IMR-90 (cell line): ENCODE data around the gene SIGLEC15. TPM values are rescaled to one million over a fixed set of nuclear protein-coding genes. Genes with fewer than 3 reads are reported as not detected.

Experiments used
- ATAC-seq: fragments of 200-7000 bp; cut with Tn5 transposase; 2 replicates; pipeline ENCODE4 v1.9.1; 2020; ENCODE audit warnings: low read depth, mild to moderate bottlenecking, moderate library complexity
- BruUV-seq: library from RNA; stranded (reverse); fragments of 400-500 nt; replicated peaks from 2 replicates; lab custom pipeline; 2021; lab: Mats Ljungman, UMichigan
- CTCF ChIA-PET: fragments of 300-600 bp; formaldehyde crosslinking; extraction: SDS; loops from one replicate; lab custom pipeline; 2021; ENCODE audit warnings: antibody characterized with exemption; lab: Yijun Ruan, JAX
- POLR2A ChIA-PET: fragments of 300-600 bp; sonication (Branson Sonifier 250); formaldehyde crosslinking; loops from one replicate; lab custom pipeline; 2022; ENCODE audit warnings: antibody characterized with exemption; ENCODE audit not compliant: unreplicated experiment; lab: Charles Lee
- DNase-seq: peaks from one replicate; pipeline ENCODE4 v3.0.0; 2013
- H2AFZ ChIP-seq: replicated peaks from 2 replicates; pipeline ENCODE3; 2013; ENCODE audit warnings: low read length, mild to moderate bottlenecking; ENCODE audit not compliant: poor library complexity
- H2AK5ac ChIP-seq: 2 replicates; pipeline ENCODE4 v1.6.1; 2013; ENCODE audit warnings: low read depth, low read length, inconsistent platforms
- H2AK9ac ChIP-seq: replicated peaks from 2 replicates; pipeline ENCODE3; 2013; ENCODE audit warnings: mild to moderate bottlenecking, low read depth, low read length, moderate library complexity; ENCODE audit not compliant: poor library complexity
- H2BK120ac ChIP-seq: 2 replicates; pipeline ENCODE4 v1.6.1; 2013; ENCODE audit warnings: low read depth, low read length, inconsistent platforms
- H2BK15ac ChIP-seq: 3 replicates; pipeline ENCODE4 v1.6.1; 2013; ENCODE audit warnings: low read depth, low read length, inconsistent platforms
- H2BK20ac ChIP-seq: 2 replicates; pipeline ENCODE4 v1.6.1; 2013; ENCODE audit warnings: low read depth, mild to moderate bottlenecking, inconsistent platforms, low read length, moderate library complexity
- H2BK5ac ChIP-seq: 2 replicates; pipeline ENCODE4 v1.6.1; 2013; ENCODE audit warnings: mild to moderate bottlenecking, low read depth, low read length, inconsistent platforms; ENCODE audit not compliant: poor library complexity, severe bottlenecking
- H3K14ac ChIP-seq: replicated peaks from 2 replicates; pipeline ENCODE4 v1.6.1; 2013; ENCODE audit warnings: low read depth, low read length, inconsistent platforms
- H3K18ac ChIP-seq: 2 replicates; pipeline ENCODE4 v1.6.1; 2013; ENCODE audit warnings: low read depth, low read length, control low read depth
- H3K23ac ChIP-seq: 2 replicates; pipeline ENCODE4 v1.6.1; 2013; ENCODE audit warnings: low read depth, low read length, inconsistent platforms
- H3K27ac ChIP-seq: 2 replicates; pipeline ENCODE4 v1.5.1; 2013; ENCODE audit warnings: mild to moderate bottlenecking, control low read depth, low read length; ENCODE audit not compliant: insufficient read depth
- H3K27me3 ChIP-seq: 2 replicates; pipeline ENCODE4 v1.6.1; 2013; ENCODE audit warnings: low read length; ENCODE audit not compliant: control insufficient read depth, insufficient read depth
- H3K36me3 ChIP-seq: 2 replicates; pipeline ENCODE4 v1.6.1; 2013; ENCODE audit warnings: low read length, mixed read lengths; ENCODE audit not compliant: control insufficient read depth, insufficient read depth
- H3K4ac ChIP-seq: 2 replicates; pipeline ENCODE4 v1.6.1; 2013; ENCODE audit warnings: low read depth, low read length, inconsistent platforms
- H3K4me1 ChIP-seq: 2 replicates; pipeline ENCODE4 v1.6.1; 2013; ENCODE audit warnings: low read length, mixed read lengths; ENCODE audit not compliant: control insufficient read depth, insufficient read depth
- H3K4me2 ChIP-seq: 2 replicates; pipeline ENCODE4 v1.6.1; 2013; ENCODE audit warnings: low read depth, mild to moderate bottlenecking, control low read depth, low read length, moderate library complexity
- H3K4me3 ChIP-seq: 2 replicates; pipeline ENCODE4 v1.5.1; 2013; ENCODE audit warnings: low read depth, mild to moderate bottlenecking, control low read depth, low read length, moderate library complexity; ENCODE audit not compliant: insufficient read depth
- H3K56ac ChIP-seq: 2 replicates; pipeline ENCODE4 v1.6.1; 2013; ENCODE audit warnings: low read length, inconsistent platforms; ENCODE audit not compliant: insufficient read depth; ENCODE audit errors: extremely low read depth
- H3K79me1 ChIP-seq, 2 experiments: 2 replicates each; pipeline ENCODE4 v1.6.1; 2013; ENCODE audit warnings: low read length in 2 of 2, inconsistent platforms in 1 of 2, low read depth in 1 of 2
- H3K9ac ChIP-seq: 2 replicates; pipeline ENCODE4 v1.6.1; 2013; ENCODE audit warnings: low read depth, low read length, control low read depth
- H3K9me1 ChIP-seq: 2 replicates; pipeline ENCODE4 v1.6.1; 2013; ENCODE audit warnings: low read length, inconsistent platforms; ENCODE audit not compliant: insufficient read depth
- H3K9me3 ChIP-seq: 2 replicates; pipeline ENCODE4 v1.6.1; 2013; ENCODE audit warnings: low read length; ENCODE audit not compliant: control insufficient read depth, insufficient read depth
- H4K20me1 ChIP-seq: 2 replicates; pipeline ENCODE4 v1.6.1; 2013; ENCODE audit warnings: low read length, inconsistent platforms; ENCODE audit not compliant: insufficient read depth
- H4K5ac ChIP-seq: 2 replicates; pipeline ENCODE4 v1.6.1; 2013; ENCODE audit warnings: mild to moderate bottlenecking, low read depth, low read length, control low read depth
- H4K8ac ChIP-seq, 2 experiments: 2 replicates each; pipeline ENCODE4 v1.6.1; 2013; ENCODE audit warnings: low read depth in 2 of 2, low read length in 2 of 2, control low read depth in 1 of 2, inconsistent platforms in 1 of 2
- H4K91ac ChIP-seq: 2 replicates; pipeline ENCODE4 v1.6.1; 2013; ENCODE audit warnings: low read depth, low read length, inconsistent platforms; ENCODE audit not compliant: insufficient read depth
- FOS ChIP-seq: fragments of 150-350 bp; IDR thresholded peaks from 2 replicates; pipeline ENCODE4 v1.6.1; 2016; ENCODE audit warnings: low read depth, low read length
- RAD21 ChIP-seq: IDR thresholded peaks from 2 replicates; pipeline ENCODE4 v1.6.1; 2012; ENCODE audit warnings: low read length, improper control_type of control experiment
- RCOR1 ChIP-seq: IDR thresholded peaks from 2 replicates; pipeline ENCODE4 v1.6.1; 2012; ENCODE audit warnings: mild to moderate bottlenecking, low read length, improper control_type of control experiment; ENCODE audit not compliant: insufficient replicate concordance
- SMC3 ChIP-seq: fragments of 150-350 bp; IDR thresholded peaks from 2 replicates; pipeline ENCODE4 v1.6.1; 2016; ENCODE audit warnings: low read depth, mild to moderate bottlenecking, antibody characterized with exemption, low read length, moderate library complexity
- WGBS, 2 experiments: methylation state at CpG; one replicate each; pipeline versions ENCODE4 v1.1.5 to v1.1.7; 2013; ENCODE audit warnings: missing lambda C conversion rate in 2 of 2; ENCODE audit not compliant: insufficient read length in 1 of 2; ENCODE audit errors: extremely low coverage in 2 of 2; 5-methylcytosine and 5-hydroxymethylcytosine counted together
- dilution Hi-C: fragments of 300-500 bp; cut with HindIII; formaldehyde crosslinking; loops from one replicate; pipeline ENCODE4 v1.14.3; 2018; ENCODE audit warnings: low sequenced_read_pairs; ENCODE audit not compliant: unreplicated experiment
- in situ Hi-C: fragments of 300-500 bp; cut with MboI; formaldehyde crosslinking; loops from 3 replicates; pipeline ENCODE4 v1.14.3; 2019; ENCODE audit warnings: low sequenced_read_pairs, inconsistent platforms, mixed read lengths
- intact Hi-C: fragments of 100-400 bp; cut with micrococcal nuclease; formaldehyde crosslinking; loops from 2 replicates; pipeline ENCODE4 v1.10.0; 2022
- polyA plus RNA-seq, 3 experiments: library from polyadenylated mRNA; depleted of rRNA; stranded (reverse); fragments of >200 nt; gene quantifications; 2 replicates each; pipeline ENCODE4 v1.2.3, GENCODE V29; 2012; ENCODE audit warnings: low replicate concordance in 1 of 3
- total RNA-seq: library from RNA; depleted of rRNA; stranded (reverse); fragments of >200 nt; gene quantifications from 2 replicates; pipeline ENCODE4 v1.2.3, GENCODE V29; 2012
- TF ChIP-seq, protein P1 (sequence below): fragments of 150-350 bp; IDR thresholded peaks from 2 replicates; pipeline ENCODE4 v1.6.1; 2017; ENCODE audit warnings: mild to moderate bottlenecking, antibody characterized with exemption, low read length, low read depth

Gene SIGLEC15
- total and polyA plus RNA-seq, 2 of the 4 experiments (the other 2 are of a cell fraction): 1.1 to 1.8 TPM

DNA sequence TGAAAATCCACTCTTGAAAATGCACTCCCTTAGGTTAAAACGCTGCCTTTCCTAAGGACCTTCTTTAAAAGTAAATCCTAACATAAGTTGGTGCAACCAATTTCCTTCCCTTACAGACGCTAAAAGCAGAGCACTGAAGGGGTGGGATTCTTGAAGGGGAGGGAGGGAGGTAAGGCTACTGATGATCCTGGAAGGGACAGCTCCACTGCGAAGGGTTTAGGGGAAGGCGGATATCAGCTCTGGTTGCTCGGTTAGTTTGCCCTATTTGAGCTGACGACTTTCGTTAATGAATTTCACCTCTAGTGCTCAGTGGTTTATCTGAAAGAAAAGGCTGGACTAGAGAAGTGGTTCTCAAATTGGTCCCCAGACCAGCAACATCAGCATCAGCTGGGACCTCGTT, 49.7 kb upstream of the SIGLEC15 start:
- Histone ChIP-seq H3K27ac (peak overlapping the region; percentile 80), H3K9ac (peak overlapping the region; percentile 59), H2AFZ (peak overlapping the region; percentile 92)

More for the DNA sequence above, 49.7 kb upstream of the SIGLEC15 start:
- WGBS, 2 experiments: 59% methylated on average over 3 of the region's 8 CpGs; no CpG with 5 or more reads in 1 of the 2 experiments
- peaks cover 0 to 8% of the 10 kb centered on the region in 2 experiments; a peak in 1 of 4 replicates for H3K79me1 ChIP-seq
- in situ Hi-C loops: no loop called here
- H3K27me3 ChIP-seq: no peaks in the 10 kb centered on the region
- DNase-seq: no peak
- H3K56ac ChIP-seq: peak overlapping the region; percentile 13; the same call in 1 of the 2 replicates
- H4K8ac ChIP-seq: peak overlapping the region; percentile 81 to 97
- ChIA-PET CTCF (no interaction called here), POLR2A (no interaction called here)
- TF ChIP-seq RCOR1 (no peak), SMC3 (no peak), RAD21 (no peak), FOS (no peak)
- TF ChIP-seq, protein P1, sequence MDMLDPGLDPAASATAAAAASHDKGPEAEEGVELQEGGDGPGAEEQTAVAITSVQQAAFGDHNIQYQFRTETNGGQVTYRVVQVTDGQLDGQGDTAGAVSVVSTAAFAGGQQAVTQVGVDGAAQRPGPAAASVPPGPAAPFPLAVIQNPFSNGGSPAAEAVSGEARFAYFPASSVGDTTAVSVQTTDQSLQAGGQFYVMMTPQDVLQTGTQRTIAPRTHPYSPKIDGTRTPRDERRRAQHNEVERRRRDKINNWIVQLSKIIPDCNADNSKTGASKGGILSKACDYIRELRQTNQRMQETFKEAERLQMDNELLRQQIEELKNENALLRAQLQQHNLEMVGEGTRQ: no peak
- H2BK5ac ChIP-seq: peak overlapping the region; percentile 95
- H2AK5ac ChIP-seq: peak overlapping the region; percentile 87
- intact Hi-C loops: no loop called here
- no TSS peak for BruUV-seq
- peak overlapping the region; percentile 92 for H3K4ac ChIP-seq
- peak overlapping the region; percentile 56 for H2AK9ac ChIP-seq
- peak overlapping the region; percentile 81; the same call in 1 of the 2 replicates for H3K14ac ChIP-seq
- no peaks in the 10 kb centered on the region for H3K9me3 ChIP-seq
- H3K4me2 ChIP-seq: peak overlapping the region; percentile 48; the same call in 1 of the 2 replicates
- peak overlapping the region; percentile 76 for H2BK20ac ChIP-seq
- peak overlapping the region; percentile 95 for H2BK120ac ChIP-seq
- peak overlapping the region; percentile 78 for H3K18ac ChIP-seq
- peak overlapping the region; percentile 82 for H3K23ac ChIP-seq
- dilution Hi-C loops: no loop called here
- peak overlapping the region; percentile 90; the same call in 2 of the 3 replicates for H2BK15ac ChIP-seq
- H3K4me3 ChIP-seq: peak overlapping the region; percentile 52; the same call in 1 of the 2 replicates
- H3K36me3 ChIP-seq: no peaks in the 10 kb centered on the region
- peak overlapping the region; percentile 87 for H4K91ac ChIP-seq
- no peaks in the 10 kb centered on the region for H4K20me1 ChIP-seq
- ATAC-seq: no peak
- H3K9me1 ChIP-seq: peaks cover 16% of the 10 kb centered on the region
- peaks cover 22% of the 10 kb centered on the region for H3K4me1 ChIP-seq
- H4K5ac ChIP-seq: peak overlapping the region; percentile 93
